Vagina (tissue), 2 donors: ENCODE data around the gene IL1RAPL2. TPM values are rescaled to one million over a fixed set of nuclear protein-coding genes. Genes with fewer than 3 reads are reported as not detected.

ENCODE experiments used
- DNase-seq, 2 donors: peaks; one replicate each; pipeline ENCODE4 v3.0.0-alpha.2; 2017; ENCODE audit errors: extremely low spot score in 2 of 2
- H3K27ac ChIP-seq: fragments of 200-600 bp; sonication (generic); one replicate; pipeline ENCODE4 v1.5.1; 2019
- H3K27me3 ChIP-seq: fragments of 200-600 bp; sonication (generic); one replicate; pipeline ENCODE4 v1.5.1; 2019
- H3K36me3 ChIP-seq, 2 donors: fragments of 200-600 bp; sonication (generic); one replicate each; pipeline ENCODE4 v1.5.1; 2017 to 2019
- H3K4me1 ChIP-seq: fragments of 200-600 bp; sonication (generic); one replicate; pipeline ENCODE4 v1.5.1; 2019
- H3K4me3 ChIP-seq, 2 donors: fragments of 200-600 bp; sonication (generic); 1 replicate in 1 of 2; 2 replicates in 1 of 2; pipeline ENCODE4 v1.5.1; 2016 to 2019
- H3K9me3 ChIP-seq: fragments of 200-600 bp; sonication (generic); one replicate; pipeline ENCODE4 v1.5.1; 2019
- POLR2A ChIP-seq, 2 donors: fragments of 450-650 bp; IDR thresholded peaks; one replicate each; pipeline ENCODE4 v1.6.1; 2017; ENCODE audit warnings: antibody characterized with exemption in 2 of 2, mild to moderate bottlenecking in 2 of 2, moderate library complexity in 2 of 2
- POLR2AphosphoS5 ChIP-seq, 2 donors: sonication (generic); formaldehyde crosslinking; IDR thresholded peaks; one replicate each; pipeline ENCODE4 v1.9.0; 2017; ENCODE audit warnings: antibody characterized with exemption in 2 of 2, mild to moderate bottlenecking in 2 of 2, low read depth in 1 of 2; ENCODE audit not compliant: insufficient read depth in 1 of 2
- intact Hi-C: fragments of 100-400 bp; cut with DNase I; formaldehyde crosslinking; loops from one replicate; pipeline ENCODE4 v1.15.1; 2023
- total RNA-seq: library from RNA; depleted of rRNA; stranded (reverse); fragments of >200 nt; gene quantifications from one replicate; pipeline ENCODE4 v1.2.3, GENCODE V29; 2016
- TF ChIP-seq, protein P1 (sequence below), 3 experiments: fragments of 450-650 bp in 2 of 3; fragments of 200-600 bp in 1 of 3; sonication (generic) in 1 of 3; IDR thresholded peaks; one replicate each; pipeline ENCODE4 v1.5.1; 2017 to 2019; ENCODE audit warnings: antibody characterized with exemption in 3 of 3, mild to moderate bottlenecking in 2 of 3, moderate library complexity in 2 of 3

Gene IL1RAPL2
- total RNA-seq, 1 donor from 2014 or later = 0.25 TPM

DNA sequence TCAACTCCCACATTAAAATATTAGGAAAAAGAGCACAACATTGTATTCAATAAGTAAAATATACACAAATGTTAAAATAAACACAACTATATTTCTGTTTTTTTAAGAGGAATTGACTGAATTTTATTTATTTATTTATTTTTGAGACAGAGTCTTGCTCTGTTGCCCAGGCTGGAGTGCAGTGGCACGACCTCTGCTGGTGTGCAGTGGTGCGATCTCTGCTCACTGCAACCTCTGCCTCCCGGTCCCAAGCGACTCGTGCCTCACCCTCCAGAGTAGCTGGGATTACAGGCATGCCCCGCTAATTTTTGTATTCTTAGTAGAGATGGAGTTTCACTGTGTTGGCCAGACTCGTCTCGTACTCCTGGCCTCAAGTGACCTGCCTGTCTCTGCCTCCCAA, 623.1 kb downstream of the IL1RAPL2 start:
- DNase-seq = no peak
- Histone ChIP-seq H3K27me3 (no peaks in the 10 kb centered on the region), H3K36me3 (no peaks in the 10 kb centered on the region), H3K9me3 (no peaks in the 10 kb centered on the region), H3K27ac (no peak overlapping the region), H3K4me1 (no peaks in the 10 kb centered on the region), H3K4me3 (no peak overlapping the region)
- intact Hi-C loops = no loop called here
- TF ChIP-seq, protein P1, sequence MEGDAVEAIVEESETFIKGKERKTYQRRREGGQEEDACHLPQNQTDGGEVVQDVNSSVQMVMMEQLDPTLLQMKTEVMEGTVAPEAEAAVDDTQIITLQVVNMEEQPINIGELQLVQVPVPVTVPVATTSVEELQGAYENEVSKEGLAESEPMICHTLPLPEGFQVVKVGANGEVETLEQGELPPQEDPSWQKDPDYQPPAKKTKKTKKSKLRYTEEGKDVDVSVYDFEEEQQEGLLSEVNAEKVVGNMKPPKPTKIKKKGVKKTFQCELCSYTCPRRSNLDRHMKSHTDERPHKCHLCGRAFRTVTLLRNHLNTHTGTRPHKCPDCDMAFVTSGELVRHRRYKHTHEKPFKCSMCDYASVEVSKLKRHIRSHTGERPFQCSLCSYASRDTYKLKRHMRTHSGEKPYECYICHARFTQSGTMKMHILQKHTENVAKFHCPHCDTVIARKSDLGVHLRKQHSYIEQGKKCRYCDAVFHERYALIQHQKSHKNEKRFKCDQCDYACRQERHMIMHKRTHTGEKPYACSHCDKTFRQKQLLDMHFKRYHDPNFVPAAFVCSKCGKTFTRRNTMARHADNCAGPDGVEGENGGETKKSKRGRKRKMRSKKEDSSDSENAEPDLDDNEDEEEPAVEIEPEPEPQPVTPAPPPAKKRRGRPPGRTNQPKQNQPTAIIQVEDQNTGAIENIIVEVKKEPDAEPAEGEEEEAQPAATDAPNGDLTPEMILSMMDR (IDR thresholded peaks at IDR 0.05) = no peak
- no peak for TF ChIP-seq POLR2AphosphoS5 (IDR thresholded peaks at IDR 0.05; ENCODE audit: insufficient read depth in 1 of 2, low read depth in 1 of 2)
- TF ChIP-seq POLR2A (IDR thresholded peaks at IDR 0.05) = no peak

DNA sequence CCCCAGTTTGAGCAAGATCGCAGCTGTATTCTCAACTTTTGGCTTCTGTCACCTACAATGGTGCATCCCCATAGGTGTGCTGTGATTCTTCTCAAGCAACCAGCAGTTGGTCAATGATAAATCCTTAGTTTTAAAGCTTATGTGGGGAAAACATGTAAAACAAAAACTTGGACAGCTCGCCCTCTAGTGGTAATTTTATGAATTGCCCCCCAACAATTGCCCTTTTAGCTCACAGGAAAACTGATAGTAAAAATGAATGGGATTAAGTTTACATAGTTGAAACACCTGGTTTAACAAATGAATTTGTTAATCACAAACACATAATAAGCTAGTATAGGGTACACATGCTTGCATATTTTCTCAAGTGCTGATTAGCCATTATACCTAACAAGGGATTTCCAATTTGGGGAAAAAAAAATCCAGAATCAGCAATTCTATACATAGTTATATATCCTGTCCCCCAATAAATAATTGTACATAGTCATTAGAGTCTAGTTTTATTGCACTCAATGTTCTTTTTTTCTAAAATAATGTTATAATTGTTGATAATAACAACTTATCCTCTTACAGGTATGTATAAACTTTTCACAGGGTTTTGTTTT, 624.4 kb downstream of the IL1RAPL2 start:
- Histone ChIP-seq H3K36me3 (no peaks in the 10 kb centered on the region), H3K4me3 (no peak overlapping the region), H3K27me3 (no peaks in the 10 kb centered on the region), H3K27ac (no peak overlapping the region), H3K9me3 (no peaks in the 10 kb centered on the region), H3K4me1 (no peaks in the 10 kb centered on the region)
- intact Hi-C loops = no loop called here
- TF ChIP-seq POLR2A (IDR thresholded peaks at IDR 0.05) = no peak
- TF ChIP-seq, protein P1 (IDR thresholded peaks at IDR 0.05) = peak; percentile 36 to 67 (median 48)
- DNase-seq = no peak

DNA sequence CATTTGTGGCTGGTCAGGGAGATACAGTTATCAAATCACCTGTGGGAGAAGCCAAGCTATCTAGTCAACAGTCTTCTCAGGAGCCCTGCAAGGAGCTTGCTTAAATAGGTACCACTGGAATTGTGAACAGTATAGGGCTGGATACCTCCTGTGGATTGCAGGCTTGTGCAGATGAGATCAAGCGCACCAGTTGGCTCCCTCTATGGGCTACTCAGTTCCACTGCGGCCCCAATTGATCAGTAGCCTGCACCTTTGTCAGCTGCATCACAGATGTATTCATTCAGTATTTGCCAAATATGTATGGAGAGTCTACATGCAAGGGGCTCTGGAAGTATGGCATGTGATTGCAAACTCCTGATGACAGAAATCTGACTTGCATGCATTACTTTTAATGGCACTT, 625.9 kb downstream of the IL1RAPL2 start:
- H3K4me3 ChIP-seq = no peak overlapping the region
- H3K4me1 ChIP-seq = no peaks in the 10 kb centered on the region
- H3K9me3 ChIP-seq = no peaks in the 10 kb centered on the region
- intact Hi-C loops = no loop called here
- TF ChIP-seq, protein P1 (IDR thresholded peaks at IDR 0.05) = no peak
- TF ChIP-seq POLR2A (IDR thresholded peaks at IDR 0.05) (no peak), POLR2AphosphoS5 (IDR thresholded peaks at IDR 0.05; ENCODE audit: insufficient read depth in 1 of 2, low read depth in 1 of 2) (no peak)
- no peaks in the 10 kb centered on the region for H3K27me3 ChIP-seq
- no peaks in the 10 kb centered on the region for H3K36me3 ChIP-seq
- no peak for DNase-seq
- no peak overlapping the region for H3K27ac ChIP-seq

DNA sequence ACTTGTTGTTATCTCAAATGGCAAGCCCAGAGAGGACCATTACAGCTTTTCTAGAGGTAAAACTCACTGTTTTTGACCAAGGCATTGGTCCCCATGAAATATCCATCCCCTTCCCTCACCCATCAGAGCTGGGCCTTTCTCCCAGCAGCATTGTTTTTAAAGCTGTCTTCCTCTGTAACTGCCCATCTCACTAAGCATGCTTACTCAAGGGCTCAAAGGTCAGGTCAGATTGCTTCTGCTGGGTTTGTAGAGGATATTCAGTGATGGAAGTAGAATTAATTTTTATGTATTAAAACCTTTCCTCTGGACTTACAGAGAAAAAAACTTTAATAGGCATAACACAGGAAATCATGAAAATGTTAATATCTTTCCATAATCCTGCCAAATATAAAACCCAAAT, 643.4 kb downstream of the IL1RAPL2 start:
- no peak for DNase-seq
- Histone ChIP-seq H3K4me1 (no peaks in the 10 kb centered on the region), H3K27ac (no peak overlapping the region), H3K4me3 (no peak overlapping the region), H3K36me3 (no peaks in the 10 kb centered on the region), H3K27me3 (no peaks in the 10 kb centered on the region), H3K9me3 (no peaks in the 10 kb centered on the region)
- TF ChIP-seq, protein P1 (IDR thresholded peaks at IDR 0.05) = no peak
- TF ChIP-seq POLR2AphosphoS5 (IDR thresholded peaks at IDR 0.05; ENCODE audit: insufficient read depth in 1 of 2, low read depth in 1 of 2) (no peak), POLR2A (IDR thresholded peaks at IDR 0.05) (no peak)
- intact Hi-C loops = no loop called here

DNA sequence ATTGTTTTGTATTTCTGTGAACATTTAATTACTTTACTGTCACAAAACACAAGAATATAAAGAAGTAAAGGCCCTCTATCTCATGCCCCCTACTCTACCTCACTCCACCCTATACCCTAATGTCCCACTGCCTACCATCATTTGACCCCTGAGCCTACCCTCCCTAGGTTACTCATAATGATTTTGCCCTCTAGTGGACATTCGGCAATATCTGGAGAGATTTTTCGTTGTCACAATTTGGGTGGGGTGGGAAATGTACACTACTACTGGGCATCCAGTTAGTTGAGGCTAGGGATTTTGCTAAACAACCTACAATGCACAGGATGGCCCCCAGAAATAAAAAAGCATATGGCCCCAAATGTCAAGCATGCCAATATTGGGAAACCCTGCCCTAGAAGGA, 644.3 kb downstream of the IL1RAPL2 start:
- H3K27ac ChIP-seq = no peak overlapping the region
- intact Hi-C loops = no loop called here
- no peaks in the 10 kb centered on the region for H3K9me3 ChIP-seq
- H3K4me1 ChIP-seq = no peaks in the 10 kb centered on the region
- TF ChIP-seq POLR2A (IDR thresholded peaks at IDR 0.05) = no peak
- TF ChIP-seq, protein P1 (IDR thresholded peaks at IDR 0.05) = no peak
- no peak for TF ChIP-seq POLR2AphosphoS5 (IDR thresholded peaks at IDR 0.05; ENCODE audit: insufficient read depth in 1 of 2, low read depth in 1 of 2)
- no peak overlapping the region for H3K4me3 ChIP-seq
- H3K27me3 ChIP-seq = no peaks in the 10 kb centered on the region
- H3K36me3 ChIP-seq = no peaks in the 10 kb centered on the region
- no peak for DNase-seq
